SK-N-SH treated with all-trans-retinoic acid at 6 μM for 48 hours (cell line): ENCODE measurements around the gene MVD.

Experiments
- ATAC-seq: fragments of 200-7000 bp; cut with Tn5 transposase; 3 replicates; pipeline ENCODE4 v1.9.1; 2020; ENCODE audit warnings: mild to moderate bottlenecking, moderate library complexity
- ARNTL ChIP-seq: fragments of 450-650 bp; formaldehyde crosslinking; IDR thresholded peaks from 2 replicates; pipeline ENCODE4 v1.5.0; 2020; ENCODE audit warnings: low read depth, mild to moderate bottlenecking, moderate library complexity, borderline replicate concordance
- BACH2 ChIP-seq: fragments of 250-450 bp; sonication (Bioruptor Pico); IDR thresholded peaks from 2 replicates; pipeline ENCODE4 v1.9.0; 2021; ENCODE audit warnings: mild to moderate bottlenecking, borderline replicate concordance
- CREB5 ChIP-seq: fragments of 250-450 bp; sonication (Bioruptor Pico); IDR thresholded peaks from 2 replicates; pipeline ENCODE4 v1.5.1; 2020; ENCODE audit warnings: low read depth, mild to moderate bottlenecking, moderate library complexity
- CSDC2 ChIP-seq: fragments of 250-450 bp; sonication (Bioruptor Pico); IDR thresholded peaks from 2 replicates; pipeline ENCODE4 v1.5.0; 2020; ENCODE audit warnings: mild to moderate bottlenecking, moderate library complexity
- CSRNP3 ChIP-seq: fragments of 250-450 bp; sonication (Bioruptor Pico); IDR thresholded peaks from 2 replicates; pipeline ENCODE4 v1.5.1; 2021; ENCODE audit warnings: mild to moderate bottlenecking, moderate library complexity
- ESRRG ChIP-seq: fragments of 250-450 bp; sonication (Bioruptor Pico); IDR thresholded peaks from 2 replicates; pipeline ENCODE4 v1.6.1; 2021; ENCODE audit warnings: mild to moderate bottlenecking
- GLIS3 ChIP-seq: fragments of 250-450 bp; sonication (Bioruptor Pico); IDR thresholded peaks from 2 replicates; pipeline ENCODE4 v1.5.0; 2020; ENCODE audit warnings: mild to moderate bottlenecking, moderate library complexity
- OSR1 ChIP-seq: fragments of 250-450 bp; sonication (Bioruptor Pico); IDR thresholded peaks from 2 replicates; pipeline ENCODE4 v1.8.0; 2022; ENCODE audit warnings: moderate library complexity, mild to moderate bottlenecking, inconsistent platforms
- PATZ1 ChIP-seq: fragments of 250-450 bp; sonication (Bioruptor Pico); IDR thresholded peaks from 2 replicates; pipeline ENCODE4 v1.8.0; 2020; ENCODE audit warnings: mild to moderate bottlenecking, moderate library complexity, borderline replicate concordance
- POU6F1 ChIP-seq: fragments of 250-450 bp; sonication (Bioruptor Pico); IDR thresholded peaks from 2 replicates; pipeline ENCODE4 v1.8.0; 2021; ENCODE audit warnings: low read depth, mild to moderate bottlenecking, moderate library complexity, borderline replicate concordance
- PPARA ChIP-seq: fragments of 250-450 bp; sonication (Bioruptor Pico); IDR thresholded peaks from 2 replicates; pipeline ENCODE4 v1.5.0; 2020; ENCODE audit warnings: mild to moderate bottlenecking, borderline replicate concordance
- RARB ChIP-seq: fragments of 250-450 bp; sonication (Bioruptor Pico); IDR thresholded peaks from 2 replicates; pipeline ENCODE4 v1.8.0; 2021; ENCODE audit warnings: mild to moderate bottlenecking, moderate library complexity
- TOX ChIP-seq: fragments of 250-450 bp; sonication (Bioruptor Pico); IDR thresholded peaks from 2 replicates; pipeline ENCODE4 v1.8.0; 2021; ENCODE audit warnings: mild to moderate bottlenecking, moderate library complexity, borderline replicate concordance
- TSHZ2 ChIP-seq: fragments of 250-450 bp; sonication (Bioruptor Pico); IDR thresholded peaks from 2 replicates; pipeline ENCODE4 v1.5.0; 2020; ENCODE audit warnings: mild to moderate bottlenecking, moderate library complexity
- ZC3H10 ChIP-seq: fragments of 250-450 bp; sonication (Bioruptor Pico); IDR thresholded peaks from 2 replicates; pipeline ENCODE4 v1.5.1; 2021; ENCODE audit warnings: mild to moderate bottlenecking, moderate library complexity
- ZFP30 ChIP-seq: fragments of 450-650 bp; formaldehyde crosslinking; IDR thresholded peaks from 2 replicates; pipeline ENCODE4 v1.5.0; 2022; ENCODE audit warnings: mild to moderate bottlenecking, moderate library complexity
- ZNF565 ChIP-seq: fragments of 450-650 bp; formaldehyde crosslinking; conservative IDR thresholded peaks from 2 replicates; pipeline ENCODE4 v1.5.0; 2020; ENCODE audit warnings: low read depth, mild to moderate bottlenecking, moderate library complexity
- ZNF70 ChIP-seq: fragments of 450-650 bp; formaldehyde crosslinking; IDR thresholded peaks from 2 replicates; pipeline ENCODE4 v1.5.0; 2020; ENCODE audit warnings: mild to moderate bottlenecking, moderate library complexity
- ZNF8 ChIP-seq: fragments of 450-650 bp; formaldehyde crosslinking; IDR thresholded peaks from 2 replicates; pipeline ENCODE4 v1.5.0; 2020; ENCODE audit warnings: mild to moderate bottlenecking, moderate library complexity

MVD gene

GRCh38 chr16:88662843-88663606 is at the start of gene MVD:
MVD (minus strand) TSS chr16:88663091; CDS start chr16:88663080, 11 bp downstream.
- ATAC-seq: peak; percentile 99

GRCh38 chr16:88712362-88712979 is 49.6 kb upstream of the MVD start:
- no peak for ATAC-seq
- TF ChIP-seq ARNTL (CRISPR knock-in tag) (no peak), OSR1 (no peak), TOX (CRISPR knock-in tag) (no peak), ZC3H10 (CRISPR knock-in tag) (no peak), ZFP30 (CRISPR knock-in tag) (no peak), POU6F1 (CRISPR knock-in tag) (no peak), ZNF70 (no peak), ZNF8 (CRISPR knock-in tag) (no peak), PPARA (no peak), CSDC2 (no peak), TSHZ2 (CRISPR knock-in tag) (no peak)

More at GRCh38 chr16:88662843-88663606, at the start of gene MVD:
- TF ChIP-seq CREB5 (no peak), OSR1 (no peak), ZNF8 (CRISPR knock-in tag) (no peak), GLIS3 (CRISPR knock-in tag) (no peak), RARB (CRISPR knock-in tag) (no peak)
- TF ChIP-seq, all 23 proteins: peak for 0

- ATAC-seq: no peak
- TF ChIP-seq PATZ1 (CRISPR knock-in tag) (no peak), ZC3H10 (CRISPR knock-in tag) (no peak), ZNF565 (no peak), ARNTL (CRISPR knock-in tag) (no peak), ZFP30 (CRISPR knock-in tag) (no peak)
- TF ChIP-seq, all 23 proteins: peak for 0
Observed at GRCh38 chr16:88711750-88712340, 49.0 kb upstream of the MVD start.

- TF ChIP-seq RARB (CRISPR knock-in tag) (no peak), PATZ1 (CRISPR knock-in tag) (no peak), BACH2 (no peak), CSDC2 (no peak), CSRNP3 (CRISPR knock-in tag) (no peak), OSR1 (no peak), ZNF8 (CRISPR knock-in tag) (no peak), ZFP30 (CRISPR knock-in tag) (no peak), ESRRG (CRISPR knock-in tag) (no peak)
- no peak for ATAC-seq
Observed at GRCh38 chr16:88710556-88710955, 47.7 kb upstream of the MVD start.
